HG03135 (cell line): ENCODE measurements around the gene RNF144A.
"Not testable (repeated sequence)": the region's sequence is repeated elsewhere in the genome, so short reads cannot be mapped to it uniquely, and the experiment has no call there.

Source experiments
- ATAC-seq: cut with Tn5 transposase; IDR thresholded peaks from one replicate; pipeline ENCODE4 v1.9.1; 2021; ENCODE audit warnings: mild to moderate bottlenecking, moderate library complexity; ENCODE audit not compliant: unreplicated experiment

Gene RNF144A

DNA sequence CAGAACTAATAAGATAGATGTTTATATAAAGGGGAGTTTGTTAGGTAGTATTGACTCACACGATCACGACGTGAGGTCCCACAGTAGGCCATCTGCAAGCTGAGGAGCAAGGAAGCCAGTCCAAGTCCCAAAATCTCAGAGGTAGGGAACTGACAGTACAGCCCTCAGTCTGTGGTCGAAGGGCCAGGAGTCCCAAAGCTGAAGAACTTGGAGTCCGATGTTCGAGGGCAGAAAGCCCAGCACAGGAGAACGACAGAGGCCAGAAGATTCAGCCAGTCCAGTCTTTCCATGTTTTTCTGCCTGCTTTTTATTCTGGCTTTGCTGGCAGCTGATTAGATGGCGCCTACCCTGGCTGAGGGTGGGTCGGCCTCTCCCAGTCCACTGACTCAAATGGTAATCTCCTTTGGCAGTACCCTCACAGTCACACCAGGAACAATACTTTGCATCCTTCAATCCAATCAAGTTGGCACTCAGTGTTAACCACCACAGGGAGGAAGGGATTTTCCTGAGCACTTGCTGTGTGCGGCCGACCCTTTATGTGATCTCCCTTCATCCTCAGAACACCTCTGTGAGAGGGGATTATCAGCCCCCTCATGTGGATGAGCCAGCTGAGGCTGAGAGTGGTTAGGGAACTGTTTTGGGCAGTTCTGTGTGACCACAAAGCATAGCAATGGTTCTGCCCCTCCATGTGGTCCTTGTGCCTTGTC, 78.3 kb downstream of the RNF144A start:
- no peak for ATAC-seq

DNA sequence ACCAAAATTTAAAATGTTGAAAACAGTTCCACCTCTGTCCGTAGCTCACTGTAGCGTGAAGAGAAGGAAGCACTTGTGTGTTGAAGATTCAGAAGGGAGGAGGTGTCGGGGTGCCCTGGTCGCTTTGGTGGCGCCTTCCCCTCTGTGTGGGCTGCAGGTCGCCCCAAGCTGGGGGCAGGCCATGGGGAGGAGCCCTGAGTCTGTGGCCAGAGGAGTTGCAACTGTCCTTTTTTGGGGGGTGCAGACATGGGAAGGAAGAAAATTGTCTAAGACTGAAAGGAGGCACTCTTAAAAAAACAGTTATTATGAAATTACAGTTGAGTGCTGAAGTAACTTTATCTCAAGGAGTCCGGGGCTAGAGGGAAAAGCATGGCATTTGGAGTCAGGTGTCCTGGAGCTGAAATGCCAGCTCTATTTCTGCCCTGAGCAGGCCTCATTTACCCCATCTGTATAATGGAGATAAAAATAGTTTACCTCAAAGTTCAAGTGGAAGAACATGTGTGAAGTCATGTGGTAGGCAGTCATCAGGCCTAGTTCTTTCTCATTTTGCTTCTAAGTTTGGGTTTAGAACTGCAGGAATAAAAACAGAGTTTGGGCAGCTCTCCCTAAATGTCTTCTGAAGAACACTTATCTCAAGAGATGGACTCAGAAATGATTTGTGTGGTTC, 82.1 kb downstream of the RNF144A start:
- peak; percentile 81 for ATAC-seq

DNA sequence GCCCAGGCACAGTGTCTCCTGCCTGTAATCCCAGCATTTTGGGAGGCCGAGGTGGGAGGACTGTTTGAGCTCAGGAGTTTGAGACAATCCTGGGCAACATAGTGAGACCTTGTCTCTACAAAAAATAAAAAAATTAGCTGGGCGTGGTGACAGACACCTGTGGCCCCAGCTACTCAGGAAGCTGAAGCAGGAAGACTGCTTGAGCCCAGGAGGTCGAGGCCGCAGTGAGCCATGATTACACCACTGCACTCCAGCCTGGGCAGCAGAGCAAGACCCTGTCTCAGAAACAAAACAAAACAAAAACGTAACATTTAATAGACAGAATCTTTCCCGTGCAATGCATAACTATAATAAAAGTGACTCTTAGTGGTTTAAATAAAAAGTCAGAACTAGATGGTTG, 84.2 kb downstream of the RNF144A start:
- not testable (repeated sequence) for ATAC-seq

DNA sequence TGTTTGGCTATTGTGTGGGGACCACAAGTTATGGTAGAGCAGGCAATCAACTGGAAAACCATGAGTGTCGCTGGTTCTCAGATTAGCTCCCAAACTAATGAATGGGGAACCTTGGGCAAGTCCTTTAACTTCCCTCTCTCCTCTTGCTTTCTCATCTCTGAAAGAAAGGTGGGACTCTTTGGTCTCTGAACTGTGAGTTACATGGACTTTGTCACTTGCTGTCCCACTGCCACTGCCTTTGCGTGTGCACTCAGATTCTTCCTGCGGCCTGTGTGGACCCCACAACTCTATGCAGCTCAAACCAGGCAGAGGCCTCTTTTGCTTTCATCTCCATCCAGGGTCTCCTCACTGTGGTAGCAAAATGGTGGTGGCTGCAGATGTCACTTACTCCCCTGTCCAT, 86.7 kb downstream of the RNF144A start:
- no peak for ATAC-seq

DNA sequence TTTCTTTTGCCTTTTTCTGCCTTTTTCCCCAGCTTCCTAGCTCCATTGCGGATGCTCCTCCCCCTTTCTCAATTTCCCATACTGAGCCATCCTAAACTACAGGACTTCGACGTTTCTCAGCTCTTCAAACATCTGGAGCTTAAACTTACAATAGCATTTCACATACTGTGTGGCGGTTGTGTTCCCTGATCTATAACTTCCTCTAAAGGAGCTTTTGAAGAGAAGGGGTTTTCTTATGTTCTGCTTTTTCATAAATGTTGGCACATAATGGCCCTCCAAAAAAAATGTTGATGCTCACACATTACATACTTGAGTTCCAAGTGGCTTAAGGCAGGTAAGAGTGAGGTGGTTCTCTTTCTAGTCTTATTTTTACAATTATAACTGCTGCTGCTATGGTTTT, 87.4 kb downstream of the RNF144A start:
- no peak for ATAC-seq

DNA sequence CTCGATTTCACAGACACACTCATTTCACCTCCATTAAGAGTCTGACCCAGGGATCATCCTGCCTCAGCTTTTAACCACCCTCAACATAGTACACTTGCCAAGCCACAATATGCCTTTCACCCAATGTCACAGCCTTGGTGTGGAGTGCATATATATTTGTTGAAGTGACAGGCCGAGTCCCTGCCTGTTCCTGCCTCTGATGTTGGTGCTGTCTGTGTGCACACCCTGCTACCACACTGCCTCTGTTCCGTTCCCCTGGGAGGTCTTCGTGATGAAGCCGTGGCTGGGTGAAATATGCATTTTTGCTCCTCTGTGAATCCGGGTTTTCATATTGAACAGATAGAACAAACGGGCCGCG, 90.3 kb downstream of the RNF144A start:
- peak; percentile 40 for ATAC-seq

DNA sequence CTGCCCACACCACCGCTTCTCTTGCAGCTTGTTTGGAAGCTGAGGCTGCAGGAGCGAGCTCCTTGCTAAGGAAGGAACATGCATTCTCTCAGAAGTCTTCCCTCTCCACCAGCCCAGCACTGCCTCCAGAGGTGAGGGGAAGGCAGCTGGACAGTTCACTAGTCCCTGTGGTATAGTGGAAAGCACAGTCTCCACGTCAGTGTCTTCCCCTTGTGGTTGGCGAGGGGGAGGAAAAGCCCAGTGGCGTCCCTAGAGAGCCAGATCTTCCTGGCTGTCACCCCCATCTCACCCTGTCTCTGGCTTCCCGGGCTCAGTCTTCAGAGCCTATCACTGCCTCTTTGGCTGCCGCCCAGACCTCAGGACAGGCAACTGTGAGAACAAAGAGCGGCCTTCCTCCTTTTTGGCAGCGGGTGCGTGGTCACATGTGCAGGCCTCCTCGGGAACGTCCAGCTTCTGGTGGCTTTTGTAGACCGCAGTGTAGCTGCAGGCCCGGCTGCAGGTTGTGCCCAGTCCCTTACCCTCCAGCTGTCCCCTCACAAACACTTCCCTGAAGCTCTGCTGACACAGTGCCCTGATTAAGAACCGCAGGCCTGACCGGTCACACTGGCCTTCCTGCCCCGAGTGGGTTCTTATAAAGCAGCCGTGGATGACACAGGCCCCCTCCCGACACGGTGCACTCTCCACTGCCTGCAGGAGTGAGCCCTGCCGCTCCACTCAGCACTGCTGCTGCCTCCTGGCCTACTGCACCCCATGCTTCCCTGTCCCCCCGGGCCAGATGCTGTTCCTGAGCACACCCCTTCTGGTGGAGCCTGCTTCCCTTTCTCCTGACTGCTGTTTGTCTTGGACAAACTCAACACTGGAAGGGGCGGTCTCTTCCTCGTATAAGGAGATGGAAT, 90.9 kb downstream of the RNF144A start:
- peak; percentile 44 for ATAC-seq

DNA sequence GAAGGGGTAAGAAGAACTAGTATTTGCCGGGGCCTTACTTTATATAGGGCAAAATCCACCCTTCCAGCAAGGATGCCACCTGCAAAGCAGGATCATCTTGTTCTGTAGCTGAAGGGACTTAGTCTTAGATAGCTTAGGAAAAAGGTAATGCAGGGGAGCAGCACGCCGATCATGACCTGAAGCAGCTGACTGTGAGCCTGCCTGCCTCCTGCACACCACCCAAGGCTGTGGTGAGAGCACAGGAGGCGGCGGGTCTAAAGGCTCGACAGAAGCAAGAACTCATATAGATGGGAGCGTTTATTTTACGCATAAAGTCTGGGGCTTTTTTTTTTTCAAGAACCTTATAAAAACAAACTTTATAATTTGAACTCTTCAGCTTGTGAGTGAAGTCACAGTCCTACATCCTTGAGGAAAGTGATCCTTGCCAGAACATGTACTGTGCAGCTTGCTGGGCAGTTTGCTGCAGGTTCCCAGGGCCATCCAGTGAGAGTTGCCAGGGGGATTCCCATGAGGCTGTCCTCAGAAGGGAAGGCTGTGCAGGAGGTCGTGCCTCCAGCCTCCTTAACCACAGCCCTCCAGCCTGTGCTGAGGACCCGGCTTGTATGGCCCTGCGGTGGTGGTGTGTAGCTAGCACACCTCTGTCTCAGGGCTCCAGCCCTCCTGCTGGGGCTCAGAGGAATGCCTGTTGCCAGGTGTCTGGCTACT, 92.1 kb downstream of the RNF144A start:
- ATAC-seq = no peak

DNA sequence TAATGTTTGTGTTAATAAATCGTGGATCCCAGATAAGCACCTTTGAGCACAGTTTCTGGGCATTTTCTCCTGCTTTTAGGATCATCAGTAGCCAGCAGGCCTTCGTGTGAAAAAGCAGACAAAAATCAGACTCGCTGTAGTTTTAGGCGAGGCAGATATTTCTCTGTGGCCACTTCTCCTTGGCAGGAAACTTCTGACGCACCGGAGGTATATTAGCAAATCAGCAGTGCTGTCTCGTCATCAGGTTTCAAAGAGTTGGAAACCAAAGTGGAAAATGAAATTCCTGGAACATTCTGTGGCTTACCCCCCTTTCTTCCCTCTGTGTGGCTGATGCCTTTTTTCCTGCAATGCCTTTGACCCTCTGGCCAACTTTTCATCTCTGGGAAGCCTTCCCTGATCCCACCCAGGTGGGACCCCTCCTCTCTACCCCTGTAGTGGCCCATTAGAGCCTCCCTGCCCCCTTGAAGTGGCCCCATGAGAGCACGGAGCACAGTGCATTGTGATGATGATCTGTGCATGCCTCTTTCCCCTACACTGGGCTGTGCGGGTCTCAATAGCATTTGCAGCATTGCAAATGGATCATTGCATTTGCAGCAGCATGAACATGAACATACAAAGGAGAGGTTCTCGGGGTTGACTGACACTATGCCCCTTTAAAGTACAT, 93.3 kb downstream of the RNF144A start:
- no peak for ATAC-seq

DNA sequence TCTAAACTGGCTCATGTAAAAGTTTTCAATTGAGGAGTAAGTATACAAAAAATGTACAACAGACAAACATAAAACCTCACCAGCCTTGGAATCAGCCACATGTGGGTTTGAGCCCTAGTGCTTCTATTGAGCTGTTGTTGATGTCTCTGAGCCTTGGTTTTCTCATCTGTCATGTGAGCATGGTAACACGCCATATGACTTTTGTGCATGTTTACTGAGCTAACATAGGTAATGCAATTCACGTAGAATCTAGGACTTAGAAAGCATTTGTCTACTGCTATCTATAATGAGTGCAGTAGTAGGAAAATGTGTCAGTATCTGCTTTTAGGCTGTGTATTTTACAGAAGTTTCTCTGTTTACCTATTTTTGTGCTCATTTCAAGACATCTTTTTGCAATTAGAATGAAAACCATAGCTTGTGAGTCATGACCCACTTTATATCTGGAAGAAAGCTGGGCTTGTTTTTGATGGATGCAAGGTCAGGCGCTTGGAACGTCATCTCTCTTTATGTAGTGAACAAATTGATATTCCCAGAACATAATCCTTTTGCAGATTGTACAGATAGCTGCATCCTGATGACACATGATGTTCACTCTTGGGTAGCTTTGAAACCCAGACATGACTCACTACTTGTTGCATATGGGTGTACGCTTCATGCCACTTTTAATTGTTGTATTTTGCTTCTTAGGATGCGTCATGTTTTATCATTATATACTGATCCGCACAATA, 94.3 kb downstream of the RNF144A start:
- ATAC-seq = no peak

DNA sequence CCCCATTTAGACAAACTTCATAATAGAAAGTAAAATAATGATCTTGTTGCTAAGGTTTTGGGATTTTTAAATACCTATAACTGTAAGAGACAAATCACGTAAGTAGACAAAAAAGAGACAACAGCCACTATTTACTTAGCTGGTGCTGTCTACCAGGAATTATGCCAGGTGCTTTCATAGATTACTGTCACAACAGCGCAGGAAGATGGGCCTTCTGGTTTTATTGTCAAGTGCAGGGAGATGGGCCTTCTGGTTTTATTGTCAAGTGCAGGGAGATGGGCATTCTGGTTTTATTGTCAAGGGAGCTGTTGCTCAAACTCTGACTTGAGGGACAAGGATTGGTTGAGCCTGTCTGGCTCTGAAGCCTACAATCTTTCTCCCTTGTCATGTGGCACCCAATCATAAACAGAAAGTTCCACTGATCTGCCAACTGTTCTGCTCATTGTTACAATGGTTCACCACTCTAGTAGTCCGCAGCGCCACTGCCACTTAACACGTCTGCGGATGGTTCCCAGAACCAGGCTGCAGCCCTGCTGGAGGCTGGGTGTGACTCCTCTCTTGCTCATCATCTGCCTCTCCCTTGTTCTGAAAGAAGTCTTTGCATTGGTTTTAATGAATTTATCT, 95.0 kb downstream of the RNF144A start:
- no peak for ATAC-seq

DNA sequence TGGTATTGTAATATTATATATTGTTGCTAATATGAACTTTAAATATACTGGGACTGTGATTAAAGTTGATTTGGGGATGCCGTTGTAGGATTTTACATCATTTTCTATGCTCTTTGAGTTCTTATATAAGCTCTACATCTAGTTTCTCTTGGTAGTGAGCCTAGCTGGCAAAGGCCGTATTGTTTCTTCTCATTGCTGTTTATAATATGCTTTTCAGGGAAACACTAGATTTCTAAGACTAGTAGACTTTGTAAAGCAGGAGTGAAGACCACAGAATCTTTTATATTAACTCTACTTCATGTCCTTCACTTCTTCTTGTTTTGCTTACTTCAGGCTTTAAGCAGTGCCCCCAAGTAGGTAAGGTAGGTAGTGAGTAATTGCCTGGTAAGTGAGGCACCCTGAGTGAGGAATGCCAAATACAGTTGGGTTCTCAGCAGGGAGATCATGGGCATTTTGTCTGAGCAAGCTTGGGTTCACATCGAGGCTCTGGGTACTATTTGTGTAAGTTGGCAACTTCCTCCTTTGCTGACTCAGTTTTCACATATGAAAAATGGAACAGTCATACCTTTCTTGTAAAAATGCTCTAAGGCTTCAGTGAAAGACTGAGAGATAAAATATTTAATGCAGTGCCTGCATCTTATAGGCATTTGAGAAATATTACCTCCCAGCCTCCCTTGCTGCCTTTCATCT, 96.4 kb downstream of the RNF144A start:
- no peak for ATAC-seq

DNA sequence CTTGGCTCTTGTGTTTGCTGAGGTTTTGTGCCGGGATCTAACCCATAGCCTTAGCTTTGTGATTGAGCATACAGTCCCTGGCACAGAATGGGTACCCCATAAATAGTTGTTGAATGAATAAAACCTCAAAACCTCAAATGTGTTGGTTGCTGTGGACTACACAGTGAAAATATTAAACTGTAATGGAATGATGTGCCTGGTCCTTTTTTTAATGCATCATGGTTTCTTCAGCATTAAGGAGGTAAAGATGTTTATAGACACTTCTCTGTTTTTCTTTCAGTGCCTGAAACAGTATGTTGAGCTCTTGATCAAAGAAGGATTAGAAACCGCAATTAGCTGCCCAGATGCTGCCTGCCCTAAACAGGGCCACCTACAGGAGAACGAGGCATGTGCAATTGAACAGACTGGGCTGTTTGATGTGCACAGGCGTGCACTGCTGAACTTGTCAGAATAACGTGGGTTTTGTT, 97.0 kb downstream of the RNF144A start:
- peak; percentile 70 for ATAC-seq

DNA sequence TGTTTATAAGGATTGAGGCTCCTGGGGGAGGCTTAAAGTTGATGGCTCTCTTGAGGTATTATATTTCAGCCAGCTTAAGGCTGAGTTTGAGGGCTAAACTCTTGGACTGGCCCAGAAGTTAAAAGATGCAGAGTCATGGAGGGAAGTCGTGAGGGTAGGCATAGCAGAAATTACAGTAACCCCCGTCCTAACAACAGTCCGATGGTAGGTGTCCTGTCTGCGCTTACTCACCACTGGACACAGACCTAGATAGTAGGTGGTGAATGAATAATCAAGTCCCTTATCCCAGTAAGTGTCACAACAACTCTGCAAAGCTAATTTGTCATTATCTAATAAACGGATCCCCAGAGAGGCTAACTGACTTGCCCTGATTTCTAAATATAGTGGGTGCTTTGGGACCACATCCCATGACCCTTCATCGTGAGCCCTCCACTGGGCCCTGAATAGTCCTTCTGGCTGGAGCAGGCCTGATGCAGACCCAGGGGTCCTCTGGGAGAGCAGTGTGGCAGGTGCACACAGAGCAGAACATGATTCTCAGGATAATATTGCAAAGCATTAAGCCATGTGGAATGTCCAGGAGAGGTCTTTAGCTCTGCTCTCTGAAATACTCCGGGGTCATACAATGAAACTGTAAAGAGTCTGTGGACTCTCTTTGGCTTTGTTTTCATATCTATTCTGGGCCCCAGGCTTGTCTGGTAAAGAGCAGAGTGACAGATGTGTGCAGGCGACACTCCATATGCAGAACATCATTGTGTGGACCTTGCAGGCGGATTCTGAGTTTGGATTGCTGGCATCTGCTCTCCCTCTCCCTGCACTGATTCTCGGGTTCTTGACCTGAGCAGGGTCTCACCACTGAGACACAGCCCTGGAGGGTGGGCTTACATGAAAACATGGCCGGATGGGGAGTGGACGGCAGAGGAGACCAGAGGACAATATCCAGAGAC, 98.1 kb downstream of the RNF144A start:
- ATAC-seq = no peak

DNA sequence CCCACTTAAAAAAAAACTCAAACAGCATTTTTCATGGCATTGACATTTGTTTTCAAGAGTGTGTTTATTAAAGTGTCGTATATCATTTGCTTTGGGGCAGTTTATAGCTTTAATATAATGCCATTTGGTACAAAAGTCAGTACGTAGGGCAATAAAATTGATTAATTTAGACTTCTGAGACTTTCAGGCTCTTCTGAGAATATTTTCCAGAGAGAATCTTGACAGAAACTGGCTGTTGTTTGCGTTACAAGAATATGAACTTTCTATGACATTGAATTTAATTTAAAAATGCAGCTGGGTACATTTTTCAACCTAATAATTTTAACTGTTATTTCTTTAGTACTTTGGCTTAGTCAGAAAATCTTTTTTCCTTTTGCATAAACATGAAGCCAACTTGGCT, 98.9 kb downstream of the RNF144A start:
- ATAC-seq = no peak

DNA sequence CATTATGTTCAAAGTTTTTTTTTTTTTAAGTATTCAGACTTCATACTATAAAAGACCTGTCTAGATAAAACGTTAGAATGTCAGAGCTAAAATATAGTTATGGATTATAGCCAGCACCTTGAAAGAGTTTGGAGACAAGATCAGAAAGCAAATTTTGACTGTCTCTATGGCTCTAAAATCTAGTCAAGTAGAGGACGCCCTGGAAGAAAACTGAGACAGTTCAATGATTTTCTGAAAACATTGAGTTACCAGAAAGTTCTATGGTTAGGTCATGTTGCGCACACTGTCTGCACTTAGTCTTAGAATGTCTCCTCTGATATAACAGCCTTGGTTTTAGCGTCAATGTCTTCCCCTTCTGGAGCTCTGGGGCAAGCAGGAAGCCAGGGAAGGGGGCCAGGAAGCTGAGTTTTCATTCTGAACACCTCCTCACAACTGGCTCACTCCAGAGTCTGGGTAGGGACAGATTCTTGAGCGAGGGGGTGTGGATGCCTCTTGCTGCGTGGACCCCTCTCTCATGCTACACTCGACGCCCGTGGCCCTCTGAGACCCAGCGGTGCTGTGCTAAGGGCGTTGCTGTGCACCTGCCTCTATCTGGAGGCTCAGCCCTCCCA, 99.5 kb downstream of the RNF144A start:
- ATAC-seq = no peak

DNA sequence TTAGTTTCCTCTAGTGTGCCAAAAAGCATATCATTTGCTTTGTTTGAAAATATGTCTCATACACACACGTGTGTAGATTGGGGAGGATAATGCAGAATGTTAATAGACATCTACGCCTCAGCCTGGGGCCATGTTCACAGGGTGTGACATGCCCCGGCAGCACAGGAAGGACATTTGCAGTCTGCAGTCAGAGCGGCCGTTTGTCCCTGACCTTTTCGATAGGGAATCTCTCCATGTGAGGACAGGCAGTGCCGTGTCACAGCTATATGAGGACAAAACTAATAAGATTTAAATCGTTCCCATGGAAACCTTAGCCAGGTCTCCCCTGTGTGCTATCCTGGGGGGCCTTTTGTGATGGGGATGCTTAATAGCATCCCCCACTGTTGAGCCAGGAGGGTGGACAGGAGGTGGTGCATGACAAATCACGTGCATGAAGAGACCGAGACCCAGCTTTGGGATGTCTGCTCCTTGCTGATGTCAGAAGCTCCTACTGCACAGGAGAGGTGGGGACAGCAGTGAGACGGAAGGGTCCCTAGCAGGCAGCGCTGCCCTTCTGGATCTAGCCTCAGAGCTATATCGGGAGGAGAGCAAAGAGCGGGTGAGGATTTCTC, 100.6 kb downstream of the RNF144A start:
- no peak for ATAC-seq
